Endometrial microvascular endothelial cells (primary cell): ENCODE results near the gene FLNC. TPM values are rescaled to one million over a fixed set of nuclear protein-coding genes. Genes with fewer than 3 reads are reported as not detected.

Experiments
- in situ Hi-C: cut with HindIII; loops from 2 replicates; pipeline ENCODE4 v1.10.0; 2017; ENCODE audit warnings: low sequenced_read_pairs, low pct_unique_long_range_greater_than_20kb; ENCODE audit errors: inconsistent ontology term
- total RNA-seq: library from RNA; depleted of rRNA; stranded (reverse); fragments of >200 nt; gene quantifications from one replicate; pipeline ENCODE4 v1.2.3, GENCODE V29; 2015; ENCODE audit errors: inconsistent ontology term

FLNC gene
- total RNA-seq, 1 donor from 2014 or later = 155 TPM

DNA sequence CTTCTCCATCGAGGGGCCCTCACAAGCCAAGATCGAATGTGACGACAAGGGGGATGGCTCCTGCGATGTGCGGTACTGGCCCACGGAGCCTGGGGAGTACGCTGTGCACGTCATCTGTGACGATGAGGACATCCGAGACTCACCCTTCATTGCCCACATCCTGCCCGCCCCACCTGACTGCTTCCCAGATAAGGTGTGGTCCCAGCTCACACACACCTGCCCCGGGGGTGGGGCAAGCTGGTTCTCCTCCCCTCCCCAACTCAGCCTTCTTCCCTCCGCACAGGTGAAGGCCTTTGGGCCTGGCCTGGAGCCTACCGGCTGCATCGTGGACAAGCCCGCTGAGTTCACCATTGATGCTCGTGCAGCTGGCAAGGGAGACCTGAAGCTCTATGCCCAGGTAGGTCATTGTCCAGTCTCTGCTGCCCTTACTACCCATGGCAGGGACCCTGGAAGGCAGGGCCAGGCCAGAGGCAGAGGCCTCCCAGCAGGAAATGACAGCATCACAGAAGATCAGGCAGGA, 11.0 kb downstream of the FLNC start:
- in situ Hi-C loops = no loop called here

DNA sequence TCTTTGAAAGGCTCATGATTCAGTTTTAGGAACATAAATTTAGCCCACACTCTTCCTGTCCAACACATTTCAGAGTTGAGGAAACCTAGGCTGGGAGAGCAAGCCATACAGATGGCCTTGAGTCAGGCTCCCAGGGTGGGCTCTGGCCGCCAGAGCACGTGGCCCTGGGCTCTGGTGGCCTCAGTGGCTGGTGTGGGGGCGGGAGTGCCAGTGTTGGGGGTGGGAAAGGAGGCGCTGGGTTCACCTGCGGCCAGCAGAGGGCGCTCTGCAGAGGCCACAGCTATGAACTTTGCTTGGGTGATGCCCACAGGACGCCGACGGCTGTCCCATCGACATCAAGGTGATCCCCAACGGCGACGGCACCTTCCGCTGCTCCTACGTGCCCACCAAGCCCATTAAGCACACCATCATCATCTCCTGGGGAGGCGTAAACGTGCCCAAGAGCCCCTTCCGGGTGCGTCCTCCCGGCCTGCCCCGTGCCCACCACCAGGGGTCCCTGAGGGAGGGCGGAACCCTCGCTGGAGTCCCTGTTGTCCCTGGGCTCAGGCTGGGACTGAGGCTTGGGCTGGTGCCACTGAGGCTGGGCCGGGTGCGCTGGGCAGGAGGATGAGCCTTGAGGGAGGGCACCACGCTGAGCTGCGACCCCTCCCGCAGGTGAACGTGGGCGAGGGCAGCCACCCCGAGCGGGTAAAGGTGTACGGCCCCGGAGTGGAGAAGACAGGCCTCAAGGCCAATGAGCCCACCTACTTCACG, 11.9 kb downstream of the FLNC start:
- in situ Hi-C loops = no loop called here

GRCh38 chr7:128842674-128843641, 12.8 kb downstream of the FLNC start:
- in situ Hi-C loops = no loop called here

GRCh38 chr7:128843938-128844621, 13.9 kb downstream of the FLNC start:
- in situ Hi-C loops = no loop called here

DNA sequence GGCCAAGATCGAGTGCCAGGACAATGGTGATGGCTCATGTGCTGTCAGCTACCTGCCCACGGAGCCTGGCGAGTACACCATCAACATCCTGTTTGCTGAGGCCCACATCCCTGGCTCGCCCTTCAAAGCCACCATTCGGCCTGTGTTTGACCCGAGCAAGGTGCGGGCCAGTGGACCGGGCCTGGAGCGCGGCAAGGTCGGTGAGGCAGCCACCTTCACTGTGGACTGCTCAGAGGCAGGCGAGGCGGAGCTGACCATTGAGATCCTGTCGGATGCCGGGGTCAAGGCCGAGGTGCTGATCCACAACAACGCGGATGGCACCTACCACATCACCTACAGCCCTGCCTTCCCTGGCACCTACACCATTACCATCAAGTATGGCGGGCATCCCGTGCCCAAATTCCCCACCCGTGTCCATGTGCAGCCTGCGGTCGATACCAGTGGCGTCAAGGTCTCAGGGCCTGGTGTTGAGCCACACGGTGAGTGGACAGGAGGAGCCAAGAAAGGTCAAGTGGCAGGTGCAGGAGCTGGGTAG, 14.6 kb downstream of the FLNC start:
- in situ Hi-C loops = no loop called here

GRCh38 chr7:128845475-128845874, 15.3 kb downstream of the FLNC start:
- in situ Hi-C loops = no loop called here

GRCh38 chr7:128845987-128846386, 15.8 kb downstream of the FLNC start:
- in situ Hi-C loops = no loop called here

- in situ Hi-C loops = no loop called here
These were observed 16.7 kb downstream of the FLNC start for GRCh38 chr7:128846781-128847444.

GRCh38 chr7:128847721-128848211, 17.6 kb downstream of the FLNC start:
- in situ Hi-C loops = no loop called here

GRCh38 chr7:128848289-128849155, 18.3 kb downstream of the FLNC start:
- in situ Hi-C loops = no loop called here

DNA sequence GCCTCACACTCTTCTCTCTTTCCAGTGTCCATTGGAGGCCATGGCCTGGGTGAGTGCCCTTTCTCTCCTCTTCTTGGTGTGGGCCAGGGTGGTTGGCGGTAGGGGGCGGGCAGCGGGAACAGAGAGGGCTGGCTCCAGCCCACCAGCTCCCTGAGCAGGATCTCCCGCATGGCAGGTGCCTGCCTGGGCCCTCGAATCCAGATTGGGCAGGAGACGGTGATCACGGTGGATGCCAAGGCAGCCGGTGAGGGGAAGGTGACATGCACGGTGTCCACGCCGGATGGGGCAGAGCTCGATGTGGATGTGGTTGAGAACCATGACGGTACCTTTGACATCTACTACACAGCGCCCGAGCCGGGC, 18.9 kb downstream of the FLNC start:
- in situ Hi-C loops = no loop called here

- in situ Hi-C loops = no loop called here
These were observed 19.7 kb downstream of the FLNC start for GRCh38 chr7:128849804-128850490.

DNA sequence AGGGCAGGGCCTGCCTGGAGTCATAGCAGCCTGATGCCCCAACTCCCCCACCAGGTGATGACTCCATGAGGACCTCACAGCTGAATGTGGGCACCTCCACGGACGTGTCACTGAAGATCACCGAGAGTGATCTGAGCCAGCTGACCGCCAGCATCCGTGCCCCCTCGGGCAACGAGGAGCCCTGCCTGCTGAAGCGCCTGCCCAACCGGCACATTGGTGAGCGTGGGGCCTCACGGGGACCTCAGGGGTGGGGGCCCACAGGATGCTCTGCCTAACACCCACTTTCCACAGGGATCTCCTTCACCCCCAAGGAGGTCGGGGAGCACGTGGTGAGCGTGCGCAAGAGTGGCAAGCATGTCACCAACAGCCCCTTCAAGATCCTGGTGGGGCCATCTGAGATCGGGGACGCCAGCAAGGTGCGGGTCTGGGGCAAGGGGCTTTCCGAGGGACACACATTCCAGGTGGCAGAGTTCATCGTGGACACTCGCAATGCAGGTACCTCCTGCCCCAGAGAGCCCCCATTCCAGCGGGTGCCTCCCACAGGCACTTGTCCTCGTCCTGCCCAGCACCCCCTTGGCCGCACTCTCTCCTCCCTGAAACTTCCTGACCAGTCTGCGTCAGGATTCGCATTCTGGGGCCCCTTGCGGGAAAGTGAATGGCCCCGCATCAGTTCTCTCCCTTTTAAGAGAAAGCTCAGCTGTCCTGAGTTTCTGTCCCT, 22.5 kb downstream of the FLNC start:
- in situ Hi-C loops = no loop called here

GRCh38 chr7:128853799-128854198, 23.6 kb downstream of the FLNC start:
- in situ Hi-C loops = no loop called here

DNA sequence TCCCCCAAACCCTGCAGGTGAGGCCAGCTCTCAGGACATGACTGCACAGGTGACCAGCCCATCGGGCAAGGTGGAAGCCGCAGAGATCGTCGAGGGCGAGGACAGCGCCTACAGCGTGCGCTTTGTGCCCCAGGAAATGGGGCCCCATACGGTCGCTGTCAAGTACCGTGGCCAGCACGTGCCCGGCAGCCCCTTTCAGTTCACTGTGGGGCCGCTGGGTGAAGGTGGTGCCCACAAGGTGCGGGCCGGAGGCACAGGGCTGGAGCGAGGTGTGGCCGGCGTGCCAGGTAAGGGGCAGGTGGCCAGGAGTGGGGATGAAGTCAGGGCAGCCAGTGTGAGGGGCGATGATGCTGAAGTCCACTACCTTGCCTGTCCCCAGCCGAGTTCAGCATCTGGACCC, 24.2 kb downstream of the FLNC start:
- in situ Hi-C loops = no loop called here

DNA sequence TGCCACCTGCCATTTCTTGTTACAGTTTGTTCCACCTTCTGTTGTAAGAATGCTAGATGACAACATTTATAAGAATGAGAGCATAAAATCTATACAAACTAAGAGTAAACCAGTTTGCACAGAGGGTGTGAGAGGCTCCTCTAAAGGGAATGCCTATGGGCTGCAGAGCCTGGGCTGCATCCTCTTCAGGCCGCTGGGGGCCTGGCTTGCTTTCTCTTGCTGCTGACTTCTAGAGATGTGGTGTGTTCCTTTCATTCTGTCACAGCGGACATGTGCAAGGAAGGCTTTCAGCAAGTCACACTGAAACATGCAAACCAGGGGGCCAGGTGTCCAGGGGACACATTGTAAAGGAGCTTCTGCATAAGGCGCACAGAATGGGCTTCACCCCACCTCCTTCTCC, 25.4 kb downstream of the FLNC start:
- in situ Hi-C loops = no loop called here
